Astrocyte of the hippocampus (primary cell): ENCODE results near the gene QRFP.

ENCODE experiments used
- DNase-seq: peaks from one replicate; pipeline ENCODE4 v3.0.0; 2011; ENCODE audit warnings: low read depth, low spot score

Gene QRFP

GRCh38 chr9:130872093-130872492, 24.5 kb downstream of the QRFP start:
- DNase-seq = no peak

GRCh38 chr9:130871395-130872062, 25.1 kb downstream of the QRFP start:
- DNase-seq = no peak

GRCh38 chr9:130870491-130871381, 25.9 kb downstream of the QRFP start:
- peak; percentile 74 for DNase-seq

GRCh38 chr9:130869250-130869649, 27.4 kb downstream of the QRFP start:
- DNase-seq = peak; percentile 64

GRCh38 chr9:130868230-130868629, 28.4 kb downstream of the QRFP start:
- DNase-seq = no peak

- no peak for DNase-seq
Measured at GRCh38 chr9:130867556-130867955, 29.1 kb downstream of the QRFP start.

- peak; percentile 90 for DNase-seq
Measured at GRCh38 chr9:130866474-130866965, 30.1 kb downstream of the QRFP start.

GRCh38 chr9:130865921-130866320, 30.7 kb downstream of the QRFP start:
- no peak for DNase-seq

GRCh38 chr9:130864541-130864940, 32.1 kb downstream of the QRFP start:
- DNase-seq = no peak

- DNase-seq = no peak
Measured at GRCh38 chr9:130862747-130863146, 33.9 kb downstream of the QRFP start.

- no peak for DNase-seq
Measured at GRCh38 chr9:130862217-130862616, 34.4 kb downstream of the QRFP start.

GRCh38 chr9:130861372-130862180, 35.0 kb downstream of the QRFP start:
- no peak for DNase-seq

- DNase-seq = peak; percentile 98
Measured at GRCh38 chr9:130860458-130861316, 35.9 kb downstream of the QRFP start.

- peak; percentile 29 for DNase-seq
Measured at GRCh38 chr9:130858739-130859705, 37.6 kb downstream of the QRFP start.

GRCh38 chr9:130857864-130858738, 38.5 kb downstream of the QRFP start:
- DNase-seq = peak; percentile 95

GRCh38 chr9:130856474-130856873, 40.1 kb downstream of the QRFP start:
- DNase-seq = no peak

- DNase-seq = no peak
Measured at GRCh38 chr9:130854835-130855234, 41.8 kb downstream of the QRFP start.

- DNase-seq = no peak
Measured at GRCh38 chr9:130854092-130854491, 42.5 kb downstream of the QRFP start.

GRCh38 chr9:130852801-130853200, 43.8 kb downstream of the QRFP start:
- no peak for DNase-seq
